Skin of body (tissue), 1 donor: Measurements from ENCODE around the gene ROMO1. TPM values are rescaled to one million over a fixed set of nuclear protein-coding genes. Genes with fewer than 3 reads are reported as not detected.

Experiments
- total RNA-seq: library from RNA; depleted of rRNA; stranded (reverse); fragments of >200 nt; gene quantifications from one replicate; pipeline ENCODE4 v1.2.3, GENCODE V29; 2014

The ROMO1 gene
- total RNA-seq, 1 donor from 2014 or later = 102 TPM

Other genes with a start within 250 kb of the ROMO1 start
- gene CEP250, start 243.8 kb upstream of the ROMO1 start, total RNA-seq = 23.1 TPM
- gene C20orf173, start 169.8 kb upstream of the ROMO1 start, total RNA-seq = not detected
- gene ERGIC3, start 157.3 kb upstream of the ROMO1 start, total RNA-seq = 164 TPM
- not detected for gene SPAG4, start 83.6 kb upstream of the ROMO1 start, total RNA-seq
- gene CPNE1, start 34.5 kb upstream of the ROMO1 start, total RNA-seq = 81.2 TPM
- 39.2 TPM for gene RBM12, start 34.5 kb upstream of the ROMO1 start, total RNA-seq
- gene NFS1, start 53 bp upstream of the ROMO1 start, total RNA-seq = 18.9 TPM
- 429 TPM for gene RBM39, start 42.9 kb downstream of the ROMO1 start, total RNA-seq
- gene PHF20, start 72.6 kb downstream of the ROMO1 start, total RNA-seq = 25.4 TPM